ENCODE measurements around the gene VAMP3. TPM values are rescaled to one million over a fixed set of nuclear protein-coding genes. Genes with fewer than 3 reads are reported as not detected.
A peak's percentile ranks its signal among the peaks of the same experiment; 100 is the strongest.

VAMP3 gene
- 100 to 1,000 TPM in 1 of 3 donors, 10 to 100 TPM in 2; 75.7 to 167 (median 81.2) TPM for total RNA-seq

- H3K36me3 ChIP-seq: peaks cover 3% of the 10 kb centered on the region
- H3K9me3 ChIP-seq: no peaks in the 10 kb centered on the region
- no peaks in the 10 kb centered on the region for H3K27me3 ChIP-seq
- H3K27ac ChIP-seq: peak within 1 kb of the TSS; percentile 95 to 96
- peaks cover 0 to 15% of the 10 kb centered on the region in 2 donors for H3K4me1 ChIP-seq
- H3K4me3 ChIP-seq: peak within 1 kb of the TSS; percentile 80 to 99 (median 99)
- intact Hi-C loops (cut with DNase I; ENCODE audit: low total_unique reads): no loop called here
- TF ChIP-seq POLR2A (IDR thresholded peaks at IDR 0.05): no peak
- peak in 2 of 3 donors; percentile 85 to 89 for TF ChIP-seq POLR2AphosphoS5 (IDR thresholded peaks at IDR 0.05)
- peak; percentile 75 to 91 for DNase-seq (ENCODE audit: low spot score in 2 of 2)
Observed at GRCh38 chr1:7770997-7771822, at the start of gene VAMP3. TSS of gene VAMP3 (plus strand) at chr1:7771296. CDS start at chr1:7771384, 88 bp downstream.

GRCh38 chr1:7721940-7722669 lies 49.0 kb upstream of the VAMP3 start:
- no peaks in the 10 kb centered on the region for H3K4me1 ChIP-seq
- TF ChIP-seq POLR2AphosphoS5 (IDR thresholded peaks at IDR 0.05) (no peak), CTCF (IDR thresholded peaks at IDR 0.05) (no peak), POLR2A (IDR thresholded peaks at IDR 0.05) (no peak)
- H3K4me3 ChIP-seq: no peak overlapping the region
- H3K36me3 ChIP-seq: no peaks in the 10 kb centered on the region
- no peak overlapping the region for H3K27ac ChIP-seq
- no peaks in the 10 kb centered on the region for H3K27me3 ChIP-seq
- DNase-seq (ENCODE audit: low spot score in 2 of 2): no peak
- no peaks in the 10 kb centered on the region for H3K9me3 ChIP-seq
- intact Hi-C loops (cut with DNase I; ENCODE audit: low total_unique reads): no loop called here

GRCh38 chr1:7722670-7723012 lies 48.5 kb upstream of the VAMP3 start:
- Histone ChIP-seq H3K27me3 (no peaks in the 10 kb centered on the region), H3K27ac (no peak overlapping the region), H3K36me3 (no peaks in the 10 kb centered on the region), H3K9me3 (no peaks in the 10 kb centered on the region), H3K4me1 (no peaks in the 10 kb centered on the region), H3K4me3 (no peak overlapping the region)
- TF ChIP-seq POLR2AphosphoS5 (IDR thresholded peaks at IDR 0.05) (no peak), POLR2A (IDR thresholded peaks at IDR 0.05) (no peak), CTCF (IDR thresholded peaks at IDR 0.05) (no peak)
- intact Hi-C loops (cut with DNase I; ENCODE audit: low total_unique reads): no loop called here
- no peak for DNase-seq (ENCODE audit: low spot score in 2 of 2)

GRCh38 chr1:7726623-7727022 lies 44.5 kb upstream of the VAMP3 start:
- intact Hi-C loops (cut with DNase I; ENCODE audit: low total_unique reads): loop anchor here (5.0 kb wide), 1 partner anchor 639 kb away; no protein-coding TSS in a partner anchor
- Histone ChIP-seq H3K27ac (no peak overlapping the region), H3K4me1 (no peaks in the 10 kb centered on the region), H3K36me3 (no peaks in the 10 kb centered on the region), H3K27me3 (no peaks in the 10 kb centered on the region), H3K4me3 (no peak overlapping the region), H3K9me3 (no peaks in the 10 kb centered on the region)
- TF ChIP-seq POLR2AphosphoS5 (IDR thresholded peaks at IDR 0.05): no peak
- no peak for TF ChIP-seq POLR2A (IDR thresholded peaks at IDR 0.05)
- TF ChIP-seq CTCF (IDR thresholded peaks at IDR 0.05): no peak
- no peak for DNase-seq (ENCODE audit: low spot score in 2 of 2)

GRCh38 chr1:7727809-7728471 lies 43.2 kb upstream of the VAMP3 start:
- H3K9me3 ChIP-seq: no peaks in the 10 kb centered on the region
- H3K4me1 ChIP-seq: no peaks in the 10 kb centered on the region
- no peak overlapping the region for H3K27ac ChIP-seq
- TF ChIP-seq POLR2AphosphoS5 (IDR thresholded peaks at IDR 0.05) (no peak), CTCF (IDR thresholded peaks at IDR 0.05) (no peak), POLR2A (IDR thresholded peaks at IDR 0.05) (no peak)
- no peak for DNase-seq (ENCODE audit: low spot score in 2 of 2)
- no peak overlapping the region for H3K4me3 ChIP-seq
- H3K27me3 ChIP-seq: no peaks in the 10 kb centered on the region
- no peaks in the 10 kb centered on the region for H3K36me3 ChIP-seq
- intact Hi-C loops (cut with DNase I; ENCODE audit: low total_unique reads): loop anchor here (5.0 kb wide), 1 partner anchor 641 kb away; no protein-coding TSS in a partner anchor
